ENCODE results near the gene LHFPL5. TPM values are rescaled to one million over a fixed set of nuclear protein-coding genes. Genes with fewer than 3 reads are reported as not detected.

The LHFPL5 gene
- total RNA-seq, 1 donor from 2014 or later: 0.12 TPM

DNA sequence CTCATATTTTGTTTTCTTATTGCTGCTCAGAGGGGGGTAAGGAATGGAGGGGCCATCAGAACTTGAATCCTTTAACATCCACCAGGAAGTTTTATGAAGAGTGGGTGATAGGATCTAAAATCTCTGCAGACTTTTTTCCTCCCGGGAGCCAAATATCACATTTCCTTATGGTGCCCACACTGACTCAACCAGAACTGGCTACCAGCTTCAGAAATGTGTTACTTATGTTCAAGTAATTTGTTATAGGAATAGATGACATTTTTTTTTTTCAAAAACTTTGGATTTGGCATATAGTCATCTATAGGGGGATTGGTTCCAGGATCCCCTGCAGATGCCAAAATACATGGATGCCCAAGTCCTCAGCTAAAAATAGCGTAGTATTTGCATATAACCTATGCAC, 18.4 kb downstream of the LHFPL5 start:
- DNase-seq (ENCODE audit: low read depth): no peak
- TF ChIP-seq, protein P1, sequence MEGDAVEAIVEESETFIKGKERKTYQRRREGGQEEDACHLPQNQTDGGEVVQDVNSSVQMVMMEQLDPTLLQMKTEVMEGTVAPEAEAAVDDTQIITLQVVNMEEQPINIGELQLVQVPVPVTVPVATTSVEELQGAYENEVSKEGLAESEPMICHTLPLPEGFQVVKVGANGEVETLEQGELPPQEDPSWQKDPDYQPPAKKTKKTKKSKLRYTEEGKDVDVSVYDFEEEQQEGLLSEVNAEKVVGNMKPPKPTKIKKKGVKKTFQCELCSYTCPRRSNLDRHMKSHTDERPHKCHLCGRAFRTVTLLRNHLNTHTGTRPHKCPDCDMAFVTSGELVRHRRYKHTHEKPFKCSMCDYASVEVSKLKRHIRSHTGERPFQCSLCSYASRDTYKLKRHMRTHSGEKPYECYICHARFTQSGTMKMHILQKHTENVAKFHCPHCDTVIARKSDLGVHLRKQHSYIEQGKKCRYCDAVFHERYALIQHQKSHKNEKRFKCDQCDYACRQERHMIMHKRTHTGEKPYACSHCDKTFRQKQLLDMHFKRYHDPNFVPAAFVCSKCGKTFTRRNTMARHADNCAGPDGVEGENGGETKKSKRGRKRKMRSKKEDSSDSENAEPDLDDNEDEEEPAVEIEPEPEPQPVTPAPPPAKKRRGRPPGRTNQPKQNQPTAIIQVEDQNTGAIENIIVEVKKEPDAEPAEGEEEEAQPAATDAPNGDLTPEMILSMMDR (conservative IDR thresholded peaks at IDR 0.05; ENCODE audit: low read depth, low read length): no peak
- H3K4me3 ChIP-seq (ENCODE audit: low read depth, low read length): no peak overlapping the region

DNA sequence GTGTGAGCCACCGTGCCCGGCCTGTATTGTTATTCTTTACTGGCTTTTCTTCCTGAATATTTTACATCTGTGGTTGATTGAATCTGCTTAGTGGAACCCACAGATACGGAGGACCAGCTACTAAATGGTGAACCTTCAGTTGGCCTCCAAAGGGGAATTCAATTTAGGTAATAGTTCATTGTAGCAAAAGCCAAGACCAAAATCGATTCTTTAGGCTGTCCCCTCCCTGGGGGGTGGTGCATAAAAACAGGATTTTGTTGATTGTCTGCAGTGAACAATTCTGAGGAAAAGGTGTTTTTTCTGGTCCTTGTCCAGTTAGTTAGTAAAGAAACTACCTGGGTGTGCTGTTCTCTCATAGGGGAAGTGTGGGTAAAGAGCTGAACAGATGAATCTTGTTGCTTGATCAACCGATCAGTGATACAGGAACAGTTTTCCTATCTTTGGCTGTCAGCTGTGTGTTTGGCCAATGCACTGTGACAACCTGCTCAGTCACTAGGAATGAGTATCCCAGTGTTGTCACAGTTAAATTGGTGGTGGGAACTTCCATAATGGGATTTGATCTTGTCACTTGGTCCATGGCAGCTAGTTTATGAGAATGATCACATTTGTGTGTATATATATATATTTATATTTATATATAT, 19.5 kb downstream of the LHFPL5 start:
- no peak for DNase-seq (ENCODE audit: low read depth)
- no peak overlapping the region for H3K4me3 ChIP-seq (ENCODE audit: low read depth, low read length)
- TF ChIP-seq, protein P1 (conservative IDR thresholded peaks at IDR 0.05; ENCODE audit: low read depth, low read length): no peak

DNA sequence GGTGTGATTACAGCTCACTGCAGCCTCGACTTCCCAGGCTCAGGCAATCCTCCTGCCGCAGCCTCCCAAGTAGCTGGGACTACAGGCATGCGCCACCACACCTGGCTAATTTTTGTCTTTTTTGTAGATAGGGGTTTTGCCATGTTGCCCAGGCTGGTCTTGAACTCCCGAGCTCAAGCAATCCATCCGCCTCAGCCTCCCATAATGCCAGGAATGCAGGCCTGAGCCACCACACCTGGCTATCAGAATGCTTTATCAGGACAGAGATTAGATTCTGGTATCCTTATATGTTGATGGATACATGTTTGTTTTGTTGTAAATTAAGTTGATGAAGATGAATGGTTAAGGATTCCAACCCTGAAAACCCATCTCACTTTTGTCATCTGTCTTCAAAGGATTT, 24.2 kb downstream of the LHFPL5 start:
- TF ChIP-seq, protein P1 (conservative IDR thresholded peaks at IDR 0.05; ENCODE audit: low read depth, low read length): no peak
- no peak overlapping the region for H3K4me3 ChIP-seq (ENCODE audit: low read depth, low read length)
- DNase-seq (ENCODE audit: low read depth): no peak

DNA sequence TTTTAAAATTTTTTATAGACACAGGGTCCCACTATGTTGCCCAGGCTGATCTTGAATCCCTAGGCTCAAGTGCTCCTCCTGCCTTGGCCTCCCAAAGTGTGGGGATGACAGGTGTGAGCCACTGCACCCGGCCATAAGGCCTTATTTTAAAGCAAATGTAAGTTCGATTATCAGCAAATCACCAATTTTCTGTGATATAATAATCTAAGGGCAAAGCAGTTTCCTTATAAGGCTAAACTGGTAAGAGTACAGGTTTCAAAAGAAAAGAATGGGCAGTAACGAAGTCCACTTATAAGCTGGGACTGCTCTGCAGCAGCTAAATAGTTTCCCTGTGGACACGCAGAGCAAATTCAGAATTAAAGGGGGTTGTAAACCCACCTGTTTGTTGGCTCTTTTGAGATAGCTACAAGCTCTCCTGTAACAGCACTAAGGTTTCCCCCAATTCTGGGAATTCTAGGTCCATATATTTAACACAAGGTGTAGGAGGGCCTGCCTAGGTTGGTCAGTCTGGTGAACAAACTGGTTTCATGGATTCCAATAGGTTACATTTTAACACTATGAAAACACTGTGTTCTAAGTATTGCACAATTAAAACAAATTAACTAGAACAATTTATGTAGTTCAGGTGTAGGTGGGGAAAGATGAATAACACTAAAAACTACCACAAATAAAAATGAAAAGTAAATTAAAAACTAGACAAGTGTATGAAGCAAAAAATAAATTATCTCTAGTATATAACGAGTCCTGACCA, 26.3 kb downstream of the LHFPL5 start:
- peak; percentile 43 for DNase-seq (ENCODE audit: low read depth)
- no peak overlapping the region for H3K4me3 ChIP-seq (ENCODE audit: low read depth, low read length)
- TF ChIP-seq, protein P1 (conservative IDR thresholded peaks at IDR 0.05; ENCODE audit: low read depth, low read length): no peak

DNA sequence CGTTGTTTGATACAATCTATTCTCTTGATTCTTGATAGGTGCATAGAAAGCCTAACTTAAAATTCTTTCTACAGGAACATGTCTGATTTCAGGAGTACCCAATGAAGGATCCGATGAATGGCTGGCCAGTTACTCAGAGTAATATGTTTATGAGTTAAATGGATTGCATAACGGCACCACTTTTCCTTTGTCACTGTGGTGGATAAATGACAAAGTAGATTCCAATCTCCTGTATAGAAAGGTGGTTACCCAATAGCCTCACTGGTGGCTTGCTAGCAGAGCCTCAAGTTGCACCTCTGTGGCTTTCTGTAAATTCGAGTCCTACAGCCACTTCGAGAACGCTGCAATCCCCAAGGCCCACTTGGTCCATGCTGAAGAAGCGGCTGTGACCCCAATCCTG, 28.4 kb downstream of the LHFPL5 start:
- peak; percentile 13 for DNase-seq (ENCODE audit: low read depth)
- TF ChIP-seq, protein P1 (conservative IDR thresholded peaks at IDR 0.05; ENCODE audit: low read depth, low read length): no peak
- no peak overlapping the region for H3K4me3 ChIP-seq (ENCODE audit: low read depth, low read length)

DNA sequence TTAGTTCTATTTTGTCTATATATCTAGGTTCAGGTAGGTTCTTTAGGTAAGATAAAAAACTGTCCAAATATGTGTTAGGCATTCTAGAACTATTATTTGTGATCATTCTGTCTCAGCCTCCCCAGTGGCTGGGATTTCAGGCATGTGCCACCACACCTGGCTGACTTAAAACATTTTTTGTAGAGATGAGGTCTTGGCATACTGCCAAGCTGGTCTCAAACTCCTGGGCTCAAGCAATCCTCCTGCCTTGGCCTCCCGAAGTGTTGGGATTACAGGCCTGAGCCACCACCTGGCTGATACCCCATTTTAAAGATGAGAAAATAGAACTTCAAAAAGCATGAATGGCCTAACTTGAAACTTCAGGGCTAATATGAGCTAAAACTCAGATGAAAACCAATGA, 33.9 kb downstream of the LHFPL5 start:
- H3K4me3 ChIP-seq (ENCODE audit: low read depth, low read length): no peak overlapping the region
- no peak for DNase-seq (ENCODE audit: low read depth)
- TF ChIP-seq, protein P1 (conservative IDR thresholded peaks at IDR 0.05; ENCODE audit: low read depth, low read length): no peak

All from epithelial cell of proximal tubule (primary cell).